HFFc6 (cell line): ENCODE results near the gene CEP135. TPM values are rescaled to one million over a fixed set of nuclear protein-coding genes. Genes with fewer than 3 reads are reported as not detected.
A peak's percentile ranks its signal among the peaks of the same experiment; 100 is the strongest.

Experiments used
- DNase-seq: peaks from one replicate; pipeline ENCODE4 v3.0.0-alpha.2; 2018
- H3K27ac Mint-ChIP-seq: 2 replicates; pipeline ENCODE4 v1.8.0; 2020; ENCODE audit warnings: mild to moderate bottlenecking, mixed read lengths
- H3K27me3 Mint-ChIP-seq: 2 replicates; pipeline ENCODE4 v1.8.0; 2021; ENCODE audit warnings: mild to moderate bottlenecking, moderate library complexity, mixed read lengths; ENCODE audit not compliant: insufficient read depth
- H3K36me3 Mint-ChIP-seq: 2 replicates; pipeline ENCODE4 v1.8.0; 2021; ENCODE audit warnings: low read depth, mixed read lengths
- H3K4me1 Mint-ChIP-seq: 2 replicates; pipeline ENCODE4 v1.8.0; 2020; ENCODE audit warnings: low read depth, mixed read lengths
- H3K4me3 Mint-ChIP-seq: 2 replicates; pipeline ENCODE4 v1.8.0; 2020; ENCODE audit warnings: mild to moderate bottlenecking, moderate library complexity, mixed read lengths
- H3K9me3 Mint-ChIP-seq: 2 replicates; pipeline ENCODE4 v1.8.0; 2020; ENCODE audit warnings: mild to moderate bottlenecking, mixed read lengths
- total RNA-seq, 6 experiments: library from RNA; stranded (reverse); fragmentation: NEBNext Ultra II Directional; extraction: Animal tissue kit (Norgen Biotek cat#: 25700); gene quantifications; 2 replicates in 1 of 6; 3 replicates in 5 of 6; pipeline ENCODE4 v1.2.3, GENCODE V29; 2021
- TF ChIP-seq, protein P1 (sequence below): fragments of 200-600 bp; sonication (generic); IDR thresholded peaks from 2 replicates; pipeline ENCODE4 v1.5.0; 2021; ENCODE audit warnings: antibody characterized with exemption, mild to moderate bottlenecking

The CEP135 gene
- total RNA-seq, 6 experiments from 2014 or later: 4.3 to 7.0 (median 6.3) TPM

DNA sequence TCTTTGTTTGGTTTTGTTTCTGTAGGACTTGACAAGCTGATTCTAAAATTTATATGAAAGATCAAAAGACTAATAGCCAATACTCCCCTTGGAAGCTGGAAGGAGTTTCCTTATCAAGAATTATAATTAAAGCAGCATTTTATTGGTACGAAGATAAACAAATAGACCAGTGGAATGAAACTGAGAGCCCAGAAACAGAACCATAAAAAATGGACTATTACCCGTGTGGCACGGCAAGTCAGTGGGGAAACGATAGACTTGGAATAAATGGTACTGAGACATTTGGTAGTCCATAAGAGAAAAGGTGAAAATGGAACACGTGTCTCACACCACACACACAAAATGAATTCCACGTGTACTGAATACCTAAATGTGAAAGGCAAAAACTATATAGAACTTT, 42.4 kb upstream of the CEP135 start:
- TF ChIP-seq, protein P1, sequence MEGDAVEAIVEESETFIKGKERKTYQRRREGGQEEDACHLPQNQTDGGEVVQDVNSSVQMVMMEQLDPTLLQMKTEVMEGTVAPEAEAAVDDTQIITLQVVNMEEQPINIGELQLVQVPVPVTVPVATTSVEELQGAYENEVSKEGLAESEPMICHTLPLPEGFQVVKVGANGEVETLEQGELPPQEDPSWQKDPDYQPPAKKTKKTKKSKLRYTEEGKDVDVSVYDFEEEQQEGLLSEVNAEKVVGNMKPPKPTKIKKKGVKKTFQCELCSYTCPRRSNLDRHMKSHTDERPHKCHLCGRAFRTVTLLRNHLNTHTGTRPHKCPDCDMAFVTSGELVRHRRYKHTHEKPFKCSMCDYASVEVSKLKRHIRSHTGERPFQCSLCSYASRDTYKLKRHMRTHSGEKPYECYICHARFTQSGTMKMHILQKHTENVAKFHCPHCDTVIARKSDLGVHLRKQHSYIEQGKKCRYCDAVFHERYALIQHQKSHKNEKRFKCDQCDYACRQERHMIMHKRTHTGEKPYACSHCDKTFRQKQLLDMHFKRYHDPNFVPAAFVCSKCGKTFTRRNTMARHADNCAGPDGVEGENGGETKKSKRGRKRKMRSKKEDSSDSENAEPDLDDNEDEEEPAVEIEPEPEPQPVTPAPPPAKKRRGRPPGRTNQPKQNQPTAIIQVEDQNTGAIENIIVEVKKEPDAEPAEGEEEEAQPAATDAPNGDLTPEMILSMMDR: no peak
- Mint-ChIP-seq H3K9me3 (no peaks in the 10 kb centered on the region), H3K36me3 (peaks cover 18% of the 10 kb centered on the region; the same call in 1 of the 2 replicates), H3K4me3 (no peak overlapping the region), H3K27me3 (no peaks in the 10 kb centered on the region), H3K27ac (no peak overlapping the region; the same call in 1 of the 2 replicates), H3K4me1 (peaks cover 53% of the 10 kb centered on the region)
- no peak for DNase-seq

DNA sequence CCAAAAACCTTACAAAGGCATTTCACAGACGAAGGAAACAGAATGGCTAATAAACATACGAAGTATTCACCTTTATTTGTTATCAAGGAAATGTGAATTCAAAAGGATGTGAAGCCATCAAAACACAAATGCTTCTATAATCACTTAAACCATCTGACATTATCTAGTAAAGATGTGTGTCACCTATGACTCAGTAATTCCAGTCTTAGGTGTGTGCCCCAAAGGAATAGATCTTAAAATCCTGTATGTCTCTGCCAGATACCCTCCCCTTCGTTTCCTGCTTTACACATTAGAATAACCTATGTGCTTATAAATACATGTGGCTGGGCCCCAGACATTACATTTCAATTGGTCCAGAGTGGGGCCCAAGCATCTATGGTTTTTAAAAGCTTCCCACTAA, 41.8 kb upstream of the CEP135 start:
- H3K36me3 Mint-ChIP-seq: peaks cover 18% of the 10 kb centered on the region; the same call in 1 of the 2 replicates
- DNase-seq: peak; percentile 40
- no peaks in the 10 kb centered on the region for H3K9me3 Mint-ChIP-seq
- H3K27me3 Mint-ChIP-seq: no peaks in the 10 kb centered on the region
- TF ChIP-seq, protein P1: no peak
- H3K4me1 Mint-ChIP-seq: peaks cover 53% of the 10 kb centered on the region
- no peak overlapping the region for H3K4me3 Mint-ChIP-seq
- peak overlapping the region; percentile 51 for H3K27ac Mint-ChIP-seq

DNA sequence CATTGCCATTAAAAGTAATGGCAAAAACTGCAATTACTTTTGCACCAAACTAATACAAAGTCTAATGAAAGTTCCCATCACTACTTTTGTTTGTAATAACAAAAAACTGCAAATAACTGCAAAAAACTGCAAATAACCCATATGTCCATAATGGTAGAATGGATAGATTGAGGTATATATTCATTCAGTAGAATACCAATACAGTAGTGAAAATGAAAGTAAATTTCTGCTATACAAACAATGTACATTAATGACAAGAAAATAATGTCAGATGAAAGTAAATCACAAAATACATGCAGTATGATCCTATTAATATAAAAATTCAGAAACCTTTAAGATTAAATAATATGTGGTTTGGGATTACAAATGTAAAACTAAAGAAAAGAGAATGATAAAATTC, 41.3 kb upstream of the CEP135 start:
- peaks cover 53% of the 10 kb centered on the region for H3K4me1 Mint-ChIP-seq
- H3K36me3 Mint-ChIP-seq: peaks cover 13% of the 10 kb centered on the region; the same call in 1 of the 2 replicates
- H3K27me3 Mint-ChIP-seq: no peaks in the 10 kb centered on the region
- no peaks in the 10 kb centered on the region for H3K9me3 Mint-ChIP-seq
- DNase-seq: no peak
- no peak overlapping the region for H3K4me3 Mint-ChIP-seq
- H3K27ac Mint-ChIP-seq: no peak overlapping the region; the same call in 1 of the 2 replicates
- TF ChIP-seq, protein P1: no peak

DNA sequence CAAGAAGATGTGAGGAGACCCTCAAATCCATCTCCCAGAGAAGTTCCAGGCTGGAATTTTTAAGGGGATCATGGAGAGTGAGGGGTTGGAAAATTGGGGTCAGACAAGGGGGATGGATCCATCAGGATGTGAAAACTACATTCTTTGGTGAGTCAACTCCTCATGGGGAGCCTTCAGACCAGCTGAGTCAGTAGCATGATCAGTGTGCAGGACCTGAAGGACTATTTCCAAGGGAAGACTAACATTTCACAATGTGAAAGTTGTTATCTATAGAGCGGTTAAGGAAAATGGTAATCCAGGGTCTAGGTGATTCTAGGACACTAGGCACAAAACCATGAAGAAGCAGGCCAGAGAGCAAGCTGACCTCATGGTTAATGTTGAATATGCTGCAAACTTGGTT, 38.6 kb upstream of the CEP135 start:
- H3K27ac Mint-ChIP-seq: peak overlapping the region; percentile 58
- peaks cover 36% of the 10 kb centered on the region for H3K4me1 Mint-ChIP-seq
- H3K36me3 Mint-ChIP-seq: peaks cover 6% of the 10 kb centered on the region; the same call in 1 of the 2 replicates
- H3K9me3 Mint-ChIP-seq: no peaks in the 10 kb centered on the region
- DNase-seq: peak; percentile 50
- TF ChIP-seq, protein P1: no peak
- H3K27me3 Mint-ChIP-seq: peaks cover 4% of the 10 kb centered on the region
- no peak overlapping the region for H3K4me3 Mint-ChIP-seq

DNA sequence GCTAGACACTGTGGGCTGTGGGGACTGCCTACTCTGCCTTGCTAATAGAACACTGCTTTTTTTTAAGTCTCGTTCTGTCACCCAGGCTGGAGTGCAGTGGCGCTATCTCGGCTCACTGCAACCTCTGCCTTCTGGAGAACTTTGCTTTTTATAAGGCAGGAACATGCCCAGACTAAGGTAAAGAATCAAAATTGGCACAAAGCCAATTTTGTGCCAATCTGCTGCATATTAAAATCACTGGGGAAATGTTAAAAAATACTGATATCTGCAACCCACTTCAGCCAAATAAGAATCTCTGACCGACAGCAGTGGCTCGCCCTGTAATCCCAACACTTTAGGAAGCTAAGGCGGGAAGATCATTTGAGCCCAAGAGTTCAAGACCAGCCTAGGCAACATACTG, 36.5 kb upstream of the CEP135 start:
- Mint-ChIP-seq H3K9me3 (no peaks in the 10 kb centered on the region), H3K27me3 (peaks cover 4% of the 10 kb centered on the region), H3K4me1 (peaks cover 24% of the 10 kb centered on the region), H3K4me3 (no peak overlapping the region), H3K27ac (no peak overlapping the region), H3K36me3 (no peaks in the 10 kb centered on the region)
- DNase-seq: no peak
- TF ChIP-seq, protein P1: no peak

DNA sequence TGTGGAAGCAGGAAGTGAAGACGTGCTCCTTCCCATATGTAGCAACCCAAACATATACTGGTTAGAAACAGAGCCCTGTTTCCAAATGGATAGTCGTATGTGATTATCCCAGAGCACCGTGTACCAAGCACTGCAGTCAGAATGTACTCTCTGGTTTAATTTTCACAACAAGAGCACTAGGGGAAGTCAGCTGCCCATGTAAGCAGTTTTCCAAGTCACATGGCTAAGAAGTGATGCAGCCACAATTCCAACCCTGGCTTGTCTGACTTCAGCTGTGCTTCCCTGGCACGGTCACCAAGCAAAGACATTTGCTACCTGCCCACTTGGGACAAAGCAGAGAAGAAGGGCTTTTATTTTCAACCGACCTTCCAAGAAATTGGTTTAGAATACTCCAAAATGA, 28.2 kb upstream of the CEP135 start:
- Mint-ChIP-seq H3K27me3 (peaks cover 6% of the 10 kb centered on the region), H3K36me3 (no peaks in the 10 kb centered on the region), H3K9me3 (no peaks in the 10 kb centered on the region), H3K4me1 (peaks cover 11% of the 10 kb centered on the region), H3K4me3 (no peak overlapping the region), H3K27ac (no peak overlapping the region)
- TF ChIP-seq, protein P1: no peak
- DNase-seq: no peak
